Islet precursor cell (in vitro differentiated cells): ENCODE data around the gene DPF3.

Experiments used
- DNase-seq: peaks from one replicate; pipeline ENCODE4 v3.0.0-alpha.2; 2018

Gene DPF3

GRCh38 chr14:72634691-72635616 lies 258.9 kb downstream of the DPF3 start:
- peak; percentile 27 for DNase-seq

GRCh38 chr14:72633551-72633950 lies 260.4 kb downstream of the DPF3 start:
- peak; percentile 29 for DNase-seq

- no peak for DNase-seq
Observed at GRCh38 chr14:72632727-72633126, 261.2 kb downstream of the DPF3 start.

GRCh38 chr14:72631401-72631800 lies 262.5 kb downstream of the DPF3 start:
- no peak for DNase-seq

GRCh38 chr14:72630374-72630773 lies 263.5 kb downstream of the DPF3 start:
- peak; percentile 12 for DNase-seq

- DNase-seq, result peak; percentile 32
Observed at GRCh38 chr14:72629534-72629933, 264.4 kb downstream of the DPF3 start.

- DNase-seq, result no peak
Observed at GRCh38 chr14:72625689-72626088, 268.2 kb downstream of the DPF3 start.

GRCh38 chr14:72621387-72622065 lies 272.4 kb downstream of the DPF3 start:
- DNase-seq, result peak; percentile 7

GRCh38 chr14:72619881-72620280 lies 274.0 kb downstream of the DPF3 start:
- peak; percentile 25 for DNase-seq

- DNase-seq, result peak; percentile 91
Observed at GRCh38 chr14:72619111-72619571, 274.8 kb downstream of the DPF3 start.

- DNase-seq, result peak; percentile 38
Observed at GRCh38 chr14:72618424-72618823, 275.5 kb downstream of the DPF3 start.

GRCh38 chr14:72617391-72618031 lies 276.4 kb downstream of the DPF3 start:
- peak; percentile 83 for DNase-seq

- DNase-seq, result peak; percentile 51
Observed at GRCh38 chr14:72616811-72617210, 277.1 kb downstream of the DPF3 start.

GRCh38 chr14:72616294-72616693 lies 277.6 kb downstream of the DPF3 start:
- DNase-seq, result peak; percentile 41

GRCh38 chr14:72615451-72616121 lies 278.3 kb downstream of the DPF3 start:
- DNase-seq, result peak; percentile 94

- peak; percentile 48 for DNase-seq
Observed at GRCh38 chr14:72614891-72615415, 278.9 kb downstream of the DPF3 start.

- DNase-seq, result peak; percentile 37
Observed at GRCh38 chr14:72614365-72614764, 279.5 kb downstream of the DPF3 start.

GRCh38 chr14:72613975-72614319 lies 280.0 kb downstream of the DPF3 start:
- DNase-seq, result no peak

GRCh38 chr14:72613231-72613974 lies 280.5 kb downstream of the DPF3 start:
- peak; percentile 37 for DNase-seq

GRCh38 chr14:72612041-72612440 lies 281.9 kb downstream of the DPF3 start:
- DNase-seq, result peak; percentile 19

GRCh38 chr14:72611506-72611905 lies 282.4 kb downstream of the DPF3 start:
- peak; percentile 41 for DNase-seq

GRCh38 chr14:72610831-72611200 lies 283.1 kb downstream of the DPF3 start:
- peak; percentile 38 for DNase-seq
